ENCODE data around the gene IFT27.

IFT27 gene

DNA sequence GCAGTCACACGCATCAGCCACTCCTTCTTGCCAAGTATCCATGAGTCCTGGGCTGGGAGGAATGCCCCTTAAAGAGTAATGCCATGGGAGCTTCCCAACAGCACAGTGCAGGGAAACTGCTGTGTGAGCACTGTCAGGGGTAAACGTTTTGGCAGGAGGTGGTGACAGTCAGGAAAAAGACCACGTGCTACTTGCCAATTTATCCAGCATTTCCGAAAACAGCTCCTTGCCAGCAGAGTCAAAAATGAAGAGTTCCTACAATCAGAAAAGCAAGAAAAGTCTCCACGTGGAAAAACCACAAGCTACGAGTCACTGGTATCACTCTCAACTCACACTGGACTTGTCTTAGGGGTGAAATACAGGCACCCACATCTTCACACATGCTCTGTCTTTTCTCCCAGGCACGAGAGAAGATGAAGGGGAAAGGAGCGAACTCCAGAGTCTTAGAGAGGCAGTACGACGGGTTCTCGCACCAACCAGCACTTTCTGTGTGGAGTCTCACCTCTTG lies 9.9 kb downstream of the IFT27 start:
- TF ChIP-seq GATA1 (IDR thresholded peaks at IDR 0.05; ENCODE audit: low read depth, low read length) (no peak), POLR2A (IDR thresholded peaks at IDR 0.05; ENCODE audit: low read length) (no peak)
- DNase-seq, result no peak

DNA sequence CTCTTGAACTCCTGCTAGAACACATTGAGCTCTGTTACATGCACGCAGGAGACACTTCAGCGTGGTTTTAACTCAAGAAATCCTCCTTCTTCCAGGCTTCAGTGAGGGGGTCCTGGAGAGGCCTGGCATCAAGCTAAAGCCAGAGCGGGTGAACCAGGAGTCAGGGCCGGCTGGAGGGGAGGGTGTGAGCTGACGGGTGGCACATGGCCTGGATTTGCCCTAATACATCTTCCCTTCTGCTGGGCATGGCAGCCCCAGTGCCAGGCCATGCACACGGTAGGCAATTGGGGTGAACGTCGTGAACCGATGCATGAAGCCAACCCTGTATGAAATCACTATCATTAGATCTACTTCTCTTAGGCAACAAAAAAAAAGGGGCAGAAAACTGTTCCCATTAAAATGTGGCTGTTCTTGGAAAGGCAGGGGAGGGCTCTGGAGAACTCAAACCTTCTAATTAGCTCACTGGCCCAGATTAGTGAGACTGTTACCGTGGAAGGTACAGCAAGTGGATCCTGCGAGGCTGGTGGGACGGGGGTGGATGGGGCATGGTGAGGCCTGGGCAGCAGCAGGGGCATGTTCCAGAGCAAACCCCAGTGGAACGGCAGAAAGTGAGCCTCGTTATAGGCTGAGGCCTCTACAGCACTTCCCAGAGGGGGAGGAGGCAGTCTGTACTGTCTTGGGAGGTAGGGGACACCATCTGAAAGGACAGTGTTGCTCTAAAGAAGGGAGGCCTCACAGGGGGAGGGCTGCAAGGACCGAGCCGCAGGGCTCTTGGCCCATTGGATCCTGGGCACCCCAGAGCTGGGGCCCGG lies 10.6 kb downstream of the IFT27 start:
- no peak for DNase-seq
- TF ChIP-seq POLR2A (IDR thresholded peaks at IDR 0.05; ENCODE audit: low read length), result no peak
- TF ChIP-seq GATA1 (IDR thresholded peaks at IDR 0.05; ENCODE audit: low read depth, low read length), result no peak

- no peak for TF ChIP-seq GATA1 (IDR thresholded peaks at IDR 0.05; ENCODE audit: low read depth, low read length)
- no peak for TF ChIP-seq POLR2A (IDR thresholded peaks at IDR 0.05; ENCODE audit: low read length)
- no peak for DNase-seq
Observed at GRCh38 chr22:36764641-36765040, 11.3 kb downstream of the IFT27 start.

DNA sequence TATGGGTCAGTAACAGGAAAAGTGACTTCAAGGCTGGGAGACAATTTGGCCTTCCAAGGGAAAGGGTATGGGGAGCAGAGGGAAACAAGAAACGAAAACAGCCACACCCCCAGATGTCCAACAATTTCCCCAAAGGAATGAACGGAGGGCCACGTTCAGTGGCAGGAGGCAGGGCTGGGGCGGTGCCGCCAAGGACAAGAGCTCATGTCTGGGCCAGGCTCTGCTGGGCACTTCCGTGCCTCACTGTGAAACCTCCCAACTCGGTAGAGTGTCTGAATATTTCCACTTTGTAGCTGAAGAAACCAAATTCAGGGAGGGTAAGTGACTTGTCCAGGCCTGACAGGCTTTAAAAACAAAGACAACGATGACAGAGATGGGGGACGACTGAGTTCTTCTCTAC lies 11.9 kb downstream of the IFT27 start:
- TF ChIP-seq GATA1 (IDR thresholded peaks at IDR 0.05; ENCODE audit: low read depth, low read length), result no peak
- no peak for TF ChIP-seq POLR2A (IDR thresholded peaks at IDR 0.05; ENCODE audit: low read length)

DNA sequence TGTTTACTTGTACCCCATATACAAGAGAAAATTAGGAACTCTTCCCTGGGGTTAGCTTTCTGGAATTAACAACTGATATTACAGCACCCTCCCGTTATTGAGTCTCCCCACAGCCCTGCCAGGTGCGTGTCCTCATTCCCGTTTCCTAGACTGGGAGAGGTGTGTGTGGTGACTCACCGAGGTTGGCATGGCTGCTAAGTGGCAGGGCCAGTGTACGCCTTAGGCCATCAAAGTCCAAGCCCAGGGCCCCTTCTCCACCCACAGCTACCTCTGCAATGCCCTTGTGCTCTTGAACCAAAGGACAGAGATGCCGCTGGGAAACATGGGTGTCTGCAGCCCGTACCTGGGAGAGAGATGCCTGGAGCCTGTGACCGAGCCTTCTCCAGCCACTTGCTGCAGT lies 12.3 kb downstream of the IFT27 start:
- DNase-seq, result no peak
- TF ChIP-seq GATA1 (IDR thresholded peaks at IDR 0.05; ENCODE audit: low read depth, low read length) (no peak), POLR2A (IDR thresholded peaks at IDR 0.05; ENCODE audit: low read length) (no peak)

More for the DNA sequence above, 11.9 kb downstream of the IFT27 start:
- DNase-seq, result no peak

DNA sequence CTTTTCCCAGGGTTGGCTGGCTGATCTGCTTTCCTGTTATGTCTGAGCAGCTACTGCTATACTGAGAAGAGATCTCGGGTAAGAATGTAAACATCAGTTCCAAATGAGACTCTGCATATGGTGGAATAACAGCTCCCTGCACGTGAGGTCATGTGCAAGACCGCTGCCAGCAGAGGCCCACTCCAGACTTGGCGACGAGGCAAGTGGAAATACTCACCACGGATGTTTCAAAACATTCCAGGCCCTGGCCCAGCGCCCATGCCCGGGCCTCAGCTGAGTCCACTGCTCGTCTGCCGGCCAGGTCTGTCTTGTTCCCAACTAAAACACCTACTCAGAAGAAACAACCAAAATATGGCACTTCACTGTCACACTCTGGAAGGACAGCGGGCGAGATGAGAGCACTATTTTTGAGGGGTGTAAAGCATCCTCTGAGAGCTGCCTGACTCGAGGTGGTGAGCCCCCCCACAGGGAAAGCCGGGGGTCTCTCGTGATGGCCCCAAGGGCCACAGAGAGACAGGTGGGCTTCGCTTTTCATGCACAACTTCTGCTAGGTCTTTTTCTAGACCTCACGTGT lies 13.1 kb downstream of the IFT27 start:
- TF ChIP-seq POLR2A (IDR thresholded peaks at IDR 0.05; ENCODE audit: low read length) (no peak), GATA1 (IDR thresholded peaks at IDR 0.05; ENCODE audit: low read depth, low read length) (no peak)
- no peak for DNase-seq

GRCh38 chr22:36761553-36762240 lies 14.2 kb downstream of the IFT27 start:
- DNase-seq, result no peak
- TF ChIP-seq GATA1 (IDR thresholded peaks at IDR 0.05; ENCODE audit: low read depth, low read length), result no peak
- TF ChIP-seq POLR2A (IDR thresholded peaks at IDR 0.05; ENCODE audit: low read length), result no peak

GRCh38 chr22:36760786-36761185 lies 15.1 kb downstream of the IFT27 start:
- no peak for DNase-seq
- TF ChIP-seq POLR2A (IDR thresholded peaks at IDR 0.05; ENCODE audit: low read length) (no peak), GATA1 (IDR thresholded peaks at IDR 0.05; ENCODE audit: low read depth, low read length) (no peak)

GRCh38 chr22:36759481-36760159 lies 16.3 kb downstream of the IFT27 start:
- no peak for DNase-seq
- TF ChIP-seq POLR2A (IDR thresholded peaks at IDR 0.05; ENCODE audit: low read length) (no peak), GATA1 (IDR thresholded peaks at IDR 0.05; ENCODE audit: low read depth, low read length) (no peak)

- TF ChIP-seq GATA1 (IDR thresholded peaks at IDR 0.05; ENCODE audit: low read depth, low read length) (no peak), POLR2A (IDR thresholded peaks at IDR 0.05; ENCODE audit: low read length) (no peak)
- no peak for DNase-seq
Observed at GRCh38 chr22:36758792-36759271, 17.1 kb downstream of the IFT27 start.

DNA sequence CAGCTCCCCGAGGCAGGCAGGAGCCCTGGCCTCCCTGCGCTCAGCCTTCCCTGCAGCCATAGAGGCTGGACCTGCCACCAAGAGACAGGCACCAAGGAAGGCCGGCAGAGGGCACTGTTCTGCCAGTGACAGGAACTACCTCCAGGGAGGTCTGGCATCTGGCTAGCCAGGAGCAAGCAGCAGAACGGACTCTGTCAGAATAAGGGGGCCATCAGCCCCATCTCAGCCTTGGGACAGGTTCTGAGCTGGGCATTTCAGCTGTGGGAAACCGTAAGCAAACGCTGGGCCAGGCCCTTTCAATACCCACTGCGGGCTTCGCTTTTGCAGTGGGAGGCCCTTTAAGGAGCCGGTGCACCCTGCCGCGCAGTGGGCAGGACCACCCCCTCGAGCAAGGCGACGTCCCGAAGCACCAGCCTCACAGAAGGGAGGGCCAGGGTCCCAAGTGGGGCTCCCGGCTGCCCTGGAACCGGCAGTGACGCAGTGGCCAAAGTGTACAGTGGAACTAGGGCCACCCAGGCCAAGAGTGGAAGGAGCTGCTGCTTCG lies 18.2 kb downstream of the IFT27 start:
- TF ChIP-seq POLR2A (IDR thresholded peaks at IDR 0.05; ENCODE audit: low read length), result no peak
- TF ChIP-seq GATA1 (IDR thresholded peaks at IDR 0.05; ENCODE audit: low read depth, low read length), result no peak
- peak; percentile 77 to 86 for DNase-seq

GRCh38 chr22:36756746-36757655 lies 18.9 kb downstream of the IFT27 start:
- no peak for DNase-seq
- no peak for TF ChIP-seq GATA1 (IDR thresholded peaks at IDR 0.05; ENCODE audit: low read depth, low read length)
- TF ChIP-seq POLR2A (IDR thresholded peaks at IDR 0.05; ENCODE audit: low read length), result no peak
